Endothelial cell of umbilical vein (primary cell): Measurements from ENCODE around the gene FBN2.

Experiments used
- CTCF ChIP-seq, 2 donors: IDR thresholded peaks; 1 replicate in 1 of 2; 2 replicates in 1 of 2; pipeline ENCODE4 v1.5.1; 2011; ENCODE audit warnings: low read length in 2 of 2, mild to moderate bottlenecking in 2 of 2, moderate library complexity in 2 of 2, control low read depth in 1 of 2, inconsistent platforms in 1 of 2, low read depth in 1 of 2; ENCODE audit not compliant: insufficient read depth in 1 of 2; ENCODE audit errors: extremely low read depth in 1 of 2
- EZH2 ChIP-seq: IDR thresholded peaks from 2 replicates; pipeline ENCODE4 v1.6.1; 2012; ENCODE audit warnings: borderline replicate concordance, low read depth, mild to moderate bottlenecking, moderate library complexity, low read length, inconsistent platforms; ENCODE audit not compliant: severe bottlenecking
- FOS ChIP-seq: IDR thresholded peaks from 2 replicates; pipeline ENCODE4 v1.6.1; 2011; ENCODE audit warnings: mild to moderate bottlenecking, low read length, moderate library complexity, borderline replicate concordance; ENCODE audit not compliant: insufficient read depth
- GATA2 ChIP-seq: IDR thresholded peaks from 2 replicates; pipeline ENCODE4 v1.7.0; 2011; ENCODE audit warnings: low read depth, mild to moderate bottlenecking, moderate library complexity, mixed read lengths, low read length; ENCODE audit not compliant: insufficient read length, insufficient read depth
- JUN ChIP-seq: IDR thresholded peaks from 2 replicates; pipeline ENCODE4 v1.6.1; 2011; ENCODE audit warnings: borderline replicate concordance, low read depth; ENCODE audit not compliant: insufficient read length, insufficient read depth
- MYC ChIP-seq: IDR thresholded peaks from one replicate; pipeline ENCODE4 v1.6.1; 2011; ENCODE audit warnings: mild to moderate bottlenecking, low read depth, low read length
- POLR2A ChIP-seq: IDR thresholded peaks from 2 replicates; pipeline ENCODE4 v1.6.1; 2012; ENCODE audit warnings: low read depth, mild to moderate bottlenecking, control low read depth, low read length
- POLR2AphosphoS5 ChIP-seq: IDR thresholded peaks from 2 replicates; pipeline ENCODE4 v1.6.1; 2012; ENCODE audit warnings: low read depth, mild to moderate bottlenecking, control low read depth, low read length, moderate library complexity; ENCODE audit not compliant: insufficient read depth
- TF ChIP-seq, protein P1 (sequence below): IDR thresholded peaks from 2 replicates; pipeline ENCODE4 v1.6.1; 2011; ENCODE audit not compliant: insufficient read depth, insufficient read length

GRCh38 chr5:128271859-128272464, 266.1 kb downstream of the FBN2 start:
- TF ChIP-seq FOS (peak; percentile 20), CTCF (IDR thresholded peaks at IDR 0.05; ENCODE audit: extremely low read depth in 1 of 2, insufficient read depth in 1 of 2, low read depth in 1 of 2, low read length in 2 of 2) (no peak), POLR2A (no peak), JUN (peak; percentile 76), EZH2 (no peak), POLR2AphosphoS5 (no peak), MYC (no peak), GATA2 (peak; percentile 24)
- TF ChIP-seq, protein P1, sequence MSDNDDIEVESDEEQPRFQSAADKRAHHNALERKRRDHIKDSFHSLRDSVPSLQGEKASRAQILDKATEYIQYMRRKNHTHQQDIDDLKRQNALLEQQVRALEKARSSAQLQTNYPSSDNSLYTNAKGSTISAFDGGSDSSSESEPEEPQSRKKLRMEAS = no peak
